WTC11 (cell line): ENCODE results near the gene ZNF592. TPM values are rescaled to one million over a fixed set of nuclear protein-coding genes. Genes with fewer than 3 reads are reported as not detected.

Experiments used
- E2F1 ChIP-seq: sonication (generic); formaldehyde crosslinking; IDR thresholded peaks from 2 replicates; pipeline ENCODE4 v1.8.0; 2022; ENCODE audit warnings: mild to moderate bottlenecking, missing genetic modification reagents
- ELF4 ChIP-seq: sonication (generic); formaldehyde crosslinking; IDR thresholded peaks from 2 replicates; pipeline ENCODE4 v1.8.1; 2022; ENCODE audit warnings: low read depth, mild to moderate bottlenecking, moderate library complexity, missing genetic modification reagents
- ESRRA ChIP-seq: sonication (generic); formaldehyde crosslinking; IDR thresholded peaks from 2 replicates; pipeline ENCODE4 v1.8.1; 2022; ENCODE audit warnings: mild to moderate bottlenecking, missing genetic modification reagents, borderline replicate concordance
- ETV6 ChIP-seq: sonication (generic); formaldehyde crosslinking; IDR thresholded peaks from 2 replicates; pipeline ENCODE4 v1.8.1; 2022; ENCODE audit warnings: mild to moderate bottlenecking, missing genetic modification reagents
- FOXP1 ChIP-seq: sonication (generic); formaldehyde crosslinking; IDR thresholded peaks from 2 replicates; pipeline ENCODE4 v1.8.0; 2022; ENCODE audit warnings: missing genetic modification reagents, mild to moderate bottlenecking, moderate library complexity, borderline replicate concordance
- GTF2I ChIP-seq: fragments of 250-450 bp; sonication (Bioruptor Pico); conservative IDR thresholded peaks from 2 replicates; pipeline ENCODE4 v1.4.0; 2021; ENCODE audit warnings: mild to moderate bottlenecking
- IRF1 ChIP-seq: sonication (generic); formaldehyde crosslinking; IDR thresholded peaks from 2 replicates; pipeline ENCODE4 v1.8.0; 2023; ENCODE audit warnings: missing genetic modification reagents
- JAZF1 ChIP-seq: fragments of 250-450 bp; sonication (Bioruptor Pico); IDR thresholded peaks from 2 replicates; pipeline ENCODE4 v1.9.0; 2021; ENCODE audit warnings: moderate library complexity, mild to moderate bottlenecking, inconsistent platforms
- JUN ChIP-seq: sonication (generic); formaldehyde crosslinking; IDR thresholded peaks from 2 replicates; pipeline ENCODE4 v1.8.0; 2023; ENCODE audit warnings: mild to moderate bottlenecking, missing genetic modification reagents
- KAT7 ChIP-seq: sonication (generic); formaldehyde crosslinking; IDR thresholded peaks from 2 replicates; pipeline ENCODE4 v1.8.1; 2023; ENCODE audit warnings: missing genetic modification reagents, mild to moderate bottlenecking, borderline replicate concordance
- MLX ChIP-seq: sonication (generic); formaldehyde crosslinking; IDR thresholded peaks from 2 replicates; pipeline ENCODE4 v1.8.1; 2023; ENCODE audit warnings: mild to moderate bottlenecking, missing genetic modification reagents, moderate library complexity
- MYBL2 ChIP-seq: sonication (generic); formaldehyde crosslinking; IDR thresholded peaks from 2 replicates; pipeline ENCODE4 v1.8.1; 2023; ENCODE audit warnings: mild to moderate bottlenecking, moderate library complexity, missing genetic modification reagents
- SMAD4 ChIP-seq: sonication (generic); formaldehyde crosslinking; IDR thresholded peaks from 2 replicates; pipeline ENCODE4 v1.8.0; 2022; ENCODE audit warnings: mild to moderate bottlenecking, missing genetic modification reagents
- SP1 ChIP-seq: sonication (generic); formaldehyde crosslinking; conservative IDR thresholded peaks from 2 replicates; pipeline ENCODE4 v1.8.1; 2022; ENCODE audit warnings: missing genetic modification reagents
- TEAD1 ChIP-seq: sonication (generic); formaldehyde crosslinking; IDR thresholded peaks from 2 replicates; pipeline ENCODE4 v1.8.0; 2022; ENCODE audit warnings: mild to moderate bottlenecking, missing genetic modification reagents
- ZNF121 ChIP-seq: sonication (generic); formaldehyde crosslinking; IDR thresholded peaks from 2 replicates; pipeline ENCODE4 v1.8.0; 2023; ENCODE audit warnings: missing genetic modification reagents
- ZNF138 ChIP-seq: sonication (generic); formaldehyde crosslinking; conservative IDR thresholded peaks from 2 replicates; pipeline ENCODE4 v1.8.1; 2022; ENCODE audit warnings: mild to moderate bottlenecking, moderate library complexity, missing genetic modification reagents
- ZNF232 ChIP-seq: sonication (generic); formaldehyde crosslinking; IDR thresholded peaks from 2 replicates; pipeline ENCODE4 v1.8.0; 2022; ENCODE audit warnings: mild to moderate bottlenecking, missing genetic modification reagents
- ZNF423 ChIP-seq: fragments of 250-450 bp; sonication (Bioruptor Pico); IDR thresholded peaks from 2 replicates; pipeline ENCODE4 v2.1.2; 2022; ENCODE audit warnings: mild to moderate bottlenecking, moderate library complexity
- total RNA-seq: library from RNA; stranded (reverse); gene quantifications from 3 replicates; pipeline ENCODE4 v1.2.3, GENCODE V29; 2021
- TF ChIP-seq, protein P1 (sequence below): sonication (generic); formaldehyde crosslinking; IDR thresholded peaks from 2 replicates; pipeline ENCODE4 v1.8.1; 2022; ENCODE audit warnings: mild to moderate bottlenecking, moderate library complexity, missing genetic modification reagents
- TF ChIP-seq, protein P2 (sequence below): sonication (generic); formaldehyde crosslinking; IDR thresholded peaks from 2 replicates; pipeline ENCODE4 v1.8.1; 2022; ENCODE audit warnings: low read depth, mild to moderate bottlenecking, moderate library complexity, missing genetic modification reagents, borderline replicate concordance
- TF ChIP-seq, protein P3 (sequence below): sonication (generic); formaldehyde crosslinking; IDR thresholded peaks from 2 replicates; pipeline ENCODE4 v1.8.0; 2022; ENCODE audit warnings: missing genetic modification reagents
- TF ChIP-seq, protein P4 (sequence below): fragments of 250-450 bp; sonication (Bioruptor Pico); IDR thresholded peaks from 2 replicates; pipeline ENCODE4 v1.8.0; 2021; ENCODE audit warnings: mild to moderate bottlenecking
- TF ChIP-seq, protein P5 (sequence below): sonication (generic); formaldehyde crosslinking; conservative IDR thresholded peaks from 2 replicates; pipeline ENCODE4 v1.8.1; 2022; ENCODE audit warnings: mild to moderate bottlenecking, missing genetic modification reagents

ZNF592 gene
- total RNA-seq, 1 experiment from 2014 or later, result 28.0 TPM

DNA sequence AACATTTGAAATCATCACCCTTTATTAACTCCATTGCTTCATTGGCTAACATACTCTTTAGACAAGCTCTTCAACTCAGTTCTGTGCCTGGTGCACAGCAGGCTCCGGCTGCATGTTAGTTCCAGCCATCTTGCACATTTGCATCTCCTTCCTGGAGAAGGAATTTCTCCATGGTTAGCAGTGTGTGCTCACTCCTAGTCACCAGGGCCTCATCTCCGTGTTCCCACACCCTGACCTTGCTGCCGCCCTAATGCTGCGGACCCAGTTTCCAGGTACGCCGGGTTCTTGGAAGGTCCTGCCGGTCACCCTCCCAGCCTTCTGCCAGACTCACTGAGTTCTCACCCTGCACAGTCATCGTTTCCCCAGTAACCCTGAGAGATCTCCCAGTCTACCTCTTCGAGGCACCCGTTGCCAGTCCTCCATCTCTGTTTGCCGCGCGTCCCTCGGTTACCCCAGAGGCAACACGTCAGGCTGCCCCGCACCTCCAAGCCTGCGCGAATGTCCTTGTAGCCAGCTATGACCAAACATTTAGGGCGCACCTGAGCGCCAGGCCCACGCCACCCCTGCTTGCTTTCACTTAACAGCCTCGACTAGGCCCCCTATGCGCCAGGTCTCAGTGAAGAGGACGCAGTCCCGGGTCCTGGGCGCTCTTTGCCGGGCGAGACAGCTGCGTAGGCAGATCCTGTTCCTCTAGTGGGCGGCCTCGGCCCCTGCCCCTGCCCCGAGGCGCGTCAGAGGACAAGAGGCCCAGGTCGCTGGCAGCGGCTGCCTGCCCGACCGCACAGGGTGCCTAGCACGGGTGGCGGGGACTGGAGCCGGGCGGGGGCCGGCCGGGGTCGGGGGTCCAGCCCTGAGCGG is 747 bp upstream of the ZNF592 start (continued):
- TF ChIP-seq, protein P1, sequence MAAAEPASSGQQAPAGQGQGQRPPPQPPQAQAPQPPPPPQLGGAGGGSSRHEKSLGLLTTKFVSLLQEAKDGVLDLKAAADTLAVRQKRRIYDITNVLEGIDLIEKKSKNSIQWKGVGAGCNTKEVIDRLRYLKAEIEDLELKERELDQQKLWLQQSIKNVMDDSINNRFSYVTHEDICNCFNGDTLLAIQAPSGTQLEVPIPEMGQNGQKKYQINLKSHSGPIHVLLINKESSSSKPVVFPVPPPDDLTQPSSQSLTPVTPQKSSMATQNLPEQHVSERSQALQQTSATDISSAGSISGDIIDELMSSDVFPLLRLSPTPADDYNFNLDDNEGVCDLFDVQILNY (CRISPR knock-in tag), result 0 out of 2 replicates have a peak, but pooled peaks have one; percentile 24
- TF ChIP-seq FOXP1 (CRISPR knock-in tag) (no peak; the same call in 1 of the 2 replicates), IRF1 (CRISPR knock-in tag) (no peak), GTF2I (CRISPR knock-in tag) (no peak), ZNF138 (no peak), TEAD1 (0 out of 2 replicates have a peak, but pooled peaks have one; percentile 15), SMAD4 (no peak), KAT7 (CRISPR knock-in tag) (no peak; the same call in 1 of the 2 replicates), JUN (CRISPR knock-in tag) (no peak), ZNF423 (CRISPR knock-in tag) (no peak), ZNF121 (CRISPR knock-in tag) (peak; percentile 67; the same call in 1 of the 2 replicates), JAZF1 (no peak), ZNF232 (CRISPR knock-in tag) (no peak), ESRRA (CRISPR knock-in tag) (no peak), MYBL2 (0 out of 2 replicates have a peak, but pooled peaks have one; percentile 9), ETV6 (CRISPR knock-in tag) (peak; percentile 10; the same call in 1 of the 2 replicates), SP1 (CRISPR knock-in tag) (no peak), ELF4 (no peak), E2F1 (CRISPR knock-in tag) (no peak), MLX (CRISPR knock-in tag) (no peak)
- TF ChIP-seq, protein P2, sequence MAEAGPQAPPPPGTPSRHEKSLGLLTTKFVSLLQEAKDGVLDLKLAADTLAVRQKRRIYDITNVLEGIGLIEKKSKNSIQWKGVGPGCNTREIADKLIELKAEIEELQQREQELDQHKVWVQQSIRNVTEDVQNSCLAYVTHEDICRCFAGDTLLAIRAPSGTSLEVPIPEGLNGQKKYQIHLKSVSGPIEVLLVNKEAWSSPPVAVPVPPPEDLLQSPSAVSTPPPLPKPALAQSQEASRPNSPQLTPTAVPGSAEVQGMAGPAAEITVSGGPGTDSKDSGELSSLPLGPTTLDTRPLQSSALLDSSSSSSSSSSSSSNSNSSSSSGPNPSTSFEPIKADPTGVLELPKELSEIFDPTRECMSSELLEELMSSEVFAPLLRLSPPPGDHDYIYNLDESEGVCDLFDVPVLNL (CRISPR knock-in tag), result no peak
- TF ChIP-seq, protein P3, sequence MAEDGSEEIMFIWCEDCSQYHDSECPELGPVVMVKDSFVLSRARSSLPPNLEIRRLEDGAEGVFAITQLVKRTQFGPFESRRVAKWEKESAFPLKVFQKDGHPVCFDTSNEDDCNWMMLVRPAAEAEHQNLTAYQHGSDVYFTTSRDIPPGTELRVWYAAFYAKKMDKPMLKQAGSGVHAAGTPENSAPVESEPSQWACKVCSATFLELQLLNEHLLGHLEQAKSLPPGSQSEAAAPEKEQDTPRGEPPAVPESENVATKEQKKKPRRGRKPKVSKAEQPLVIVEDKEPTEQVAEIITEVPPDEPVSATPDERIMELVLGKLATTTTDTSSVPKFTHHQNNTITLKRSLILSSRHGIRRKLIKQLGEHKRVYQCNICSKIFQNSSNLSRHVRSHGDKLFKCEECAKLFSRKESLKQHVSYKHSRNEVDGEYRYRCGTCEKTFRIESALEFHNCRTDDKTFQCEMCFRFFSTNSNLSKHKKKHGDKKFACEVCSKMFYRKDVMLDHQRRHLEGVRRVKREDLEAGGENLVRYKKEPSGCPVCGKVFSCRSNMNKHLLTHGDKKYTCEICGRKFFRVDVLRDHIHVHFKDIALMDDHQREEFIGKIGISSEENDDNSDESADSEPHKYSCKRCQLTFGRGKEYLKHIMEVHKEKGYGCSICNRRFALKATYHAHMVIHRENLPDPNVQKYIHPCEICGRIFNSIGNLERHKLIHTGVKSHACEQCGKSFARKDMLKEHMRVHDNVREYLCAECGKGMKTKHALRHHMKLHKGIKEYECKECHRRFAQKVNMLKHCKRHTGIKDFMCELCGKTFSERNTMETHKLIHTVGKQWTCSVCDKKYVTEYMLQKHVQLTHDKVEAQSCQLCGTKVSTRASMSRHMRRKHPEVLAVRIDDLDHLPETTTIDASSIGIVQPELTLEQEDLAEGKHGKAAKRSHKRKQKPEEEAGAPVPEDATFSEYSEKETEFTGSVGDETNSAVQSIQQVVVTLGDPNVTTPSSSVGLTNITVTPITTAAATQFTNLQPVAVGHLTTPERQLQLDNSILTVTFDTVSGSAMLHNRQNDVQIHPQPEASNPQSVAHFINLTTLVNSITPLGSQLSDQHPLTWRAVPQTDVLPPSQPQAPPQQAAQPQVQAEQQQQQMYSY (CRISPR knock-in tag), result no peak
- TF ChIP-seq, protein P4, sequence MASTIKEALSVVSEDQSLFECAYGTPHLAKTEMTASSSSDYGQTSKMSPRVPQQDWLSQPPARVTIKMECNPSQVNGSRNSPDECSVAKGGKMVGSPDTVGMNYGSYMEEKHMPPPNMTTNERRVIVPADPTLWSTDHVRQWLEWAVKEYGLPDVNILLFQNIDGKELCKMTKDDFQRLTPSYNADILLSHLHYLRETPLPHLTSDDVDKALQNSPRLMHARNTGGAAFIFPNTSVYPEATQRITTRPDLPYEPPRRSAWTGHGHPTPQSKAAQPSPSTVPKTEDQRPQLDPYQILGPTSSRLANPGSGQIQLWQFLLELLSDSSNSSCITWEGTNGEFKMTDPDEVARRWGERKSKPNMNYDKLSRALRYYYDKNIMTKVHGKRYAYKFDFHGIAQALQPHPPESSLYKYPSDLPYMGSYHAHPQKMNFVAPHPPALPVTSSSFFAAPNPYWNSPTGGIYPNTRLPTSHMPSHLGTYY (CRISPR knock-in tag), result no peak
- TF ChIP-seq, protein P5, sequence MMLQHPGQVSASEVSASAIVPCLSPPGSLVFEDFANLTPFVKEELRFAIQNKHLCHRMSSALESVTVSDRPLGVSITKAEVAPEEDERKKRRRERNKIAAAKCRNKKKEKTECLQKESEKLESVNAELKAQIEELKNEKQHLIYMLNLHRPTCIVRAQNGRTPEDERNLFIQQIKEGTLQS (CRISPR knock-in tag), result no peak
